T-helper 1 cell treated with Interleukin-12 subunit alpha and Interleukin-12 subunit beta and Interleukin-4 antibody, amounts not matched to agents 30 ng/mL and 1 ng/mL, for 36 hours (primary cell): ENCODE data around the gene ALDH1B1. TPM values are rescaled to one million over a fixed set of nuclear protein-coding genes. Genes with fewer than 3 reads are reported as not detected.

ENCODE experiments used
- intact Hi-C: fragments of 100-400 bp; cut with micrococcal nuclease; formaldehyde crosslinking; loops from one replicate; pipeline ENCODE4 v1.15.1; 2024
- total RNA-seq: library from RNA; stranded (reverse); gene quantifications from 2 replicates; pipeline ENCODE4 v1.2.3, GENCODE V29; 2022

The ALDH1B1 gene
- 13.7 and 16.6 TPM in 2 replicates for total RNA-seq

GRCh38 chr9:38392235-38393127 lies at the start of gene ALDH1B1:
Gene ALDH1B1 (plus strand): TSS chr9:38392702. CDS start chr9:38395749, 3,047 bp downstream.
- intact Hi-C loops: loop anchor here (1.0 to 2.0 kb wide), 7 partner anchors 22 to 908 kb away; partner anchors contain the start of genes ANKRD18A, POLR1E, SHB and SLC25A51

GRCh38 chr9:38343037-38343436 lies 49.5 kb upstream of the ALDH1B1 start:
- intact Hi-C loops: loop anchor here (10.0 kb wide), 1 partner anchor 58 kb away; no protein-coding TSS in a partner anchor

- intact Hi-C loops: loop anchor here (10.0 kb wide), 1 partner anchor 59 kb away; no protein-coding TSS in a partner anchor
Measured at GRCh38 chr9:38343552-38343951, 49.0 kb upstream of the ALDH1B1 start.

- intact Hi-C loops: loop anchor here (10.0 kb wide), 1 partner anchor 60 kb away; no protein-coding TSS in a partner anchor
Measured at GRCh38 chr9:38344566-38345324, 47.8 kb upstream of the ALDH1B1 start.

GRCh38 chr9:38345851-38346755 lies 46.4 kb upstream of the ALDH1B1 start:
- intact Hi-C loops: loop anchor here (10.0 kb wide), 1 partner anchor 61 kb away; no protein-coding TSS in a partner anchor

GRCh38 chr9:38346811-38347210 lies 45.7 kb upstream of the ALDH1B1 start:
- intact Hi-C loops: loop anchor here (10.0 kb wide), 1 partner anchor 62 kb away; no protein-coding TSS in a partner anchor

- intact Hi-C loops: loop anchor here (10.0 kb wide), 1 partner anchor 62 kb away; no protein-coding TSS in a partner anchor
Measured at GRCh38 chr9:38347271-38347671, 45.2 kb upstream of the ALDH1B1 start.

GRCh38 chr9:38347946-38348345 lies 44.6 kb upstream of the ALDH1B1 start:
- intact Hi-C loops: loop anchor here (10.0 kb wide), 1 partner anchor 63 kb away; no protein-coding TSS in a partner anchor

GRCh38 chr9:38350529-38350928 lies 42.0 kb upstream of the ALDH1B1 start:
- intact Hi-C loops: no loop called here

- intact Hi-C loops: no loop called here
Measured at GRCh38 chr9:38352530-38353328, 39.8 kb upstream of the ALDH1B1 start.

- intact Hi-C loops: no loop called here
Measured at GRCh38 chr9:38355115-38355514, 37.4 kb upstream of the ALDH1B1 start.

- intact Hi-C loops: no loop called here
Measured at GRCh38 chr9:38355517-38356120, 36.9 kb upstream of the ALDH1B1 start.

GRCh38 chr9:38356851-38357250 lies 35.7 kb upstream of the ALDH1B1 start:
- intact Hi-C loops: no loop called here

GRCh38 chr9:38357350-38358114 lies 35.0 kb upstream of the ALDH1B1 start:
- intact Hi-C loops: no loop called here

GRCh38 chr9:38358390-38359296 lies 33.9 kb upstream of the ALDH1B1 start:
- intact Hi-C loops: no loop called here

- intact Hi-C loops: no loop called here
Measured at GRCh38 chr9:38359297-38359653, 33.2 kb upstream of the ALDH1B1 start.

- intact Hi-C loops: loop anchor here (5.0 kb wide), 1 partner anchor 778 kb away; no protein-coding TSS in a partner anchor
Measured at GRCh38 chr9:38359689-38360385, 32.7 kb upstream of the ALDH1B1 start.
